Measurements from ENCODE around the gene ROCK1. TPM values are rescaled to one million over a fixed set of nuclear protein-coding genes. Genes with fewer than 3 reads are reported as not detected.

ROCK1 gene
- total and polyA plus RNA-seq, 2 experiments from 2014 or later = 27.3 to 27.7 TPM

- no peak overlapping the region for H3K4me3 ChIP-seq
- no peaks in the 10 kb centered on the region for H3K36me3 ChIP-seq
- no peak overlapping the region for H3K27ac ChIP-seq
- no peak for DNase-seq (ENCODE audit: low read depth in 1 of 2, low spot score in 1 of 2)
- H3K9me3 ChIP-seq (ENCODE audit: low read depth) = no peaks in the 10 kb centered on the region
- H3K4me1 ChIP-seq (ENCODE audit: low read depth) = no peaks in the 10 kb centered on the region
- no peaks in the 10 kb centered on the region for H3K27me3 ChIP-seq
- no peak for TF ChIP-seq CTCF (IDR thresholded peaks at IDR 0.05; ENCODE audit: low read depth, low read length)
These were observed 37.0 kb downstream of the ROCK1 start for GRCh38 chr18:21074336-21075323.

- no peak overlapping the region for H3K4me3 ChIP-seq
- H3K9me3 ChIP-seq (ENCODE audit: low read depth) = no peaks in the 10 kb centered on the region
- no peak overlapping the region for H3K27ac ChIP-seq
- TF ChIP-seq CTCF (IDR thresholded peaks at IDR 0.05; ENCODE audit: low read depth, low read length) = no peak
- DNase-seq (ENCODE audit: low read depth in 1 of 2, low spot score in 1 of 2) = no peak
- H3K4me1 ChIP-seq (ENCODE audit: low read depth) = no peaks in the 10 kb centered on the region
- H3K36me3 ChIP-seq = peaks cover 3% of the 10 kb centered on the region
- H3K27me3 ChIP-seq = no peaks in the 10 kb centered on the region
These were observed 38.4 kb downstream of the ROCK1 start for GRCh38 chr18:21073180-21073579.

- no peak overlapping the region for H3K27ac ChIP-seq
- DNase-seq (ENCODE audit: low read depth in 1 of 2, low spot score in 1 of 2) = no peak
- no peaks in the 10 kb centered on the region for H3K27me3 ChIP-seq
- TF ChIP-seq CTCF (IDR thresholded peaks at IDR 0.05; ENCODE audit: low read depth, low read length) = no peak
- H3K36me3 ChIP-seq = peaks cover 3% of the 10 kb centered on the region
- no peaks in the 10 kb centered on the region for H3K9me3 ChIP-seq (ENCODE audit: low read depth)
- no peak overlapping the region for H3K4me3 ChIP-seq
- H3K4me1 ChIP-seq (ENCODE audit: low read depth) = no peaks in the 10 kb centered on the region
These were observed 40.5 kb downstream of the ROCK1 start for GRCh38 chr18:21071071-21071470.

- Histone ChIP-seq H3K4me1 (ENCODE audit: low read depth) (no peaks in the 10 kb centered on the region), H3K9me3 (ENCODE audit: low read depth) (no peaks in the 10 kb centered on the region), H3K27ac (no peak overlapping the region), H3K27me3 (no peaks in the 10 kb centered on the region), H3K4me3 (no peak overlapping the region), H3K36me3 (peaks cover 3% of the 10 kb centered on the region)
- no peak for DNase-seq (ENCODE audit: low read depth in 1 of 2, low spot score in 1 of 2)
- TF ChIP-seq CTCF (IDR thresholded peaks at IDR 0.05; ENCODE audit: low read depth, low read length) = no peak
These were observed 42.1 kb downstream of the ROCK1 start for GRCh38 chr18:21069468-21069867.

GRCh38 chr18:21064347-21064746 lies 47.3 kb downstream of the ROCK1 start:
- no peaks in the 10 kb centered on the region for H3K4me1 ChIP-seq (ENCODE audit: low read depth)
- no peaks in the 10 kb centered on the region for H3K9me3 ChIP-seq (ENCODE audit: low read depth)
- H3K27ac ChIP-seq = no peak overlapping the region
- no peak overlapping the region for H3K4me3 ChIP-seq
- H3K27me3 ChIP-seq = no peaks in the 10 kb centered on the region
- H3K36me3 ChIP-seq = peaks cover 3% of the 10 kb centered on the region
- DNase-seq (ENCODE audit: low read depth in 1 of 2, low spot score in 1 of 2) = peak in 1 of 2 donors; percentile 8
- no peak for TF ChIP-seq CTCF (IDR thresholded peaks at IDR 0.05; ENCODE audit: low read depth, low read length)
